Ovary (tissue), 9 donors: Measurements from ENCODE around the gene SNX25. TPM values are rescaled to one million over a fixed set of nuclear protein-coding genes. Genes with fewer than 3 reads are reported as not detected.

ENCODE experiments used
- DNase-seq, 5 donors: peaks; one replicate each; pipeline ENCODE4 v3.0.0-alpha.2; 2019 to 2020
- H3K27ac ChIP-seq, 2 donors: fragments of 200-600 bp; one replicate each; pipeline versions ENCODE4 v1.5.1 to v1.8.0; 2019 to 2022
- H3K27me3 ChIP-seq: fragments of 200-600 bp; one replicate; pipeline ENCODE4 v1.8.0; 2022
- H3K36me3 ChIP-seq: fragments of 200-600 bp; sonication (generic); one replicate; pipeline ENCODE4 v1.5.1; 2019
- H3K4me1 ChIP-seq: one replicate; pipeline ENCODE4 v1.8.1; 2013; ENCODE audit warnings: mild to moderate bottlenecking, moderate library complexity; ENCODE audit not compliant: insufficient read depth
- H3K4me3 ChIP-seq: fragments of 200-600 bp; sonication (generic); one replicate; pipeline ENCODE4 v1.5.1; 2017
- H3K9me3 ChIP-seq, 2 donors: fragments of 200-600 bp in 1 of 2; sonication (generic) in 1 of 2; one replicate each; pipeline versions ENCODE4 v1.5.1 to v1.8.1; 2013 to 2019; ENCODE audit warnings: mild to moderate bottlenecking in 1 of 2, moderate library complexity in 1 of 2
- CTCF ChIP-seq, 3 donors: fragments of 450-650 bp in 2 of 3; fragments of 200-600 bp in 1 of 3; IDR thresholded peaks; one replicate each; pipeline versions ENCODE4 v1.5.1 to v1.8.0; 2016 to 2022; ENCODE audit warnings: antibody characterized with exemption in 3 of 3, mild to moderate bottlenecking in 1 of 3
- EP300 ChIP-seq: sonication (generic); formaldehyde crosslinking; IDR thresholded peaks from one replicate; pipeline ENCODE4 v1.6.1; 2017; ENCODE audit warnings: antibody characterized with exemption
- POLR2A ChIP-seq: fragments of 450-650 bp; IDR thresholded peaks from one replicate; pipeline ENCODE4 v1.6.1; 2017; ENCODE audit warnings: antibody characterized with exemption, mild to moderate bottlenecking, moderate library complexity
- WGBS, 3 donors: extraction: QIAGEN DNeasy Blood & Tissue Kit in 1 of 3; methylation state at CpG; one replicate each; pipeline versions ENCODE4 v1.1.5 to v1.1.7; 2013 to 2017; 5-methylcytosine and 5-hydroxymethylcytosine counted together
- intact Hi-C, 4 donors: fragments of 100-400 bp; cut with DNase I; formaldehyde crosslinking; loops; one replicate each; pipeline versions ENCODE4 v1.11.0 to v1.15.1; 2022 to 2023
- polyA plus RNA-seq, 2 donors: library from polyadenylated mRNA; stranded (reverse); fragments of 200-250 nt in 1 of 2; fragments of 350-450 nt in 1 of 2; fragmentation: Illumina TruSeq in 1 of 2; extraction: RNeasy Lipid Tissue Mini Kit (QIAGEN cat#74804) in 1 of 2; gene quantifications; one replicate each; pipeline ENCODE4 v1.2.3, GENCODE V29; 2013 to 2014
- total RNA-seq, 7 donors: library from RNA; depleted of rRNA in 2 of 7; stranded (reverse); fragments of >200 nt in 2 of 7; fragmentation: NEBNext Ultra II Directional in 3 of 7; extraction: Animal tissue kit (Norgen Biotek cat#: 25700) in 3 of 7; gene quantifications; one replicate each; pipeline versions ENCODE4 v1.1.0 to v1.2.4, GENCODE V29; 2016 to 2023
- donor health status: DM: no; HTN: no; CAD: no; lungs with moderate emphysema.
- donor health status: DM: no; HTN: no; CAD: no.
- donor health status: Bipolar disorder and iron deficiency.
- donor health status: DM: yes; HTN: yes; CAD: no.
- donor health status: DM: no; HTN: no; CAD: no.
- donor health status: DM: yes; HTN: yes; CAD: no.

SNX25 gene
- total and polyA plus RNA-seq, 9 donors, result 7.9 to 28.4 (median 19.1) TPM

- H3K9me3 ChIP-seq, result no peaks in the 10 kb centered on the region
- H3K36me3 ChIP-seq, result no peaks in the 10 kb centered on the region
- DNase-seq, result no peak
- H3K4me1 ChIP-seq, result peaks cover 2% of the 10 kb centered on the region
- TF ChIP-seq EP300 (no peak), POLR2A (no peak), CTCF (IDR thresholded peaks at IDR 0.05) (no peak)
- no peak overlapping the region for H3K27ac ChIP-seq
- no peak overlapping the region for H3K4me3 ChIP-seq
- no peaks in the 10 kb centered on the region for H3K27me3 ChIP-seq
- WGBS, 3 donors, result 49 to 65% (median 58%) methylated on average over 1 of the region's 1 CpG
- intact Hi-C loops, result no loop called here
These were observed 37.1 kb downstream of the SNX25 start for GRCh38 chr4:185246453-185246852.

GRCh38 chr4:185247151-185247550, 37.8 kb downstream of the SNX25 start:
- peaks cover 2% of the 10 kb centered on the region for H3K4me1 ChIP-seq
- intact Hi-C loops, result no loop called here
- no peak overlapping the region for H3K27ac ChIP-seq
- no peaks in the 10 kb centered on the region for H3K27me3 ChIP-seq
- WGBS, 3 donors, result 11 to 16% (median 14%) methylated on average over 1 of the region's 1 CpG
- TF ChIP-seq POLR2A, result no peak
- TF ChIP-seq CTCF (IDR thresholded peaks at IDR 0.05), result no peak
- no peak for TF ChIP-seq EP300
- no peak for DNase-seq
- H3K9me3 ChIP-seq, result no peaks in the 10 kb centered on the region
- H3K36me3 ChIP-seq, result no peaks in the 10 kb centered on the region
- no peak overlapping the region for H3K4me3 ChIP-seq

DNA sequence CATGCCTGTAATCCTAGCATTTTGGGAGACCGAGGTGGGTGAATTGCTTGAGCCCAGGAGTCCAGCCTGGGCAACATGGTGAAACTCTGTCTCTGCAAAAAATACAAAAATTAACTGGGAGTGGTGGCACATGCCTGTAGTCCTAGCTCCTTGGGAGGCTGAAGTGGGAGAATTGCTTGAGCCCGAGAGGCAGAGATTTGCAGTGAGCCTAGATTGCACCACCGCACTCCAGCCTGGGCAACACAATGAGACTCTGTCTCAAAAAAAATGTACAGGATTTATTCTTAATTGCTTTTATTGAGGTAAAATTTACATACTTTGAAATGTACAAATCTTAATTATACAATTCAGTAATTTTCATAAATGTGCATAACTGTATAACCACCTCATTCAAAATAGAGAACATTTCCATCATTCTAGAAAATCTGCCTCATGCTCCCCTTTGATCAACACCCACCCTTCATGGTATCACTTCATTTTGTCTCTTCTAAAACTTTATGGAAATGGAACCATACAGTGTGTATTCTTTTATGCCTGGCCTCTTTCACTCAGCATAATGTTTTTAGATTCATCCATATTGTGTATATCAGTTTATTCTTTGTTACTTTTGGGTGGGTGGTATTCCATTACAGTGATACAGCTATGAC, 39.1 kb downstream of the SNX25 start:
- no peak for DNase-seq
- no peak for TF ChIP-seq CTCF (IDR thresholded peaks at IDR 0.05)
- no peak for TF ChIP-seq EP300
- no peak for TF ChIP-seq POLR2A
- intact Hi-C loops, result no loop called here
- H3K4me1 ChIP-seq, result peaks cover 2% of the 10 kb centered on the region
- no peak overlapping the region for H3K27ac ChIP-seq
- H3K4me3 ChIP-seq, result no peak overlapping the region
- H3K9me3 ChIP-seq, result no peaks in the 10 kb centered on the region
- no peaks in the 10 kb centered on the region for H3K36me3 ChIP-seq
- WGBS, 3 donors, result 96 to 98% (median 97%) methylated on average over 3 of the region's 3 CpGs
- H3K27me3 ChIP-seq, result no peaks in the 10 kb centered on the region

GRCh38 chr4:185249105-185249504, 39.7 kb downstream of the SNX25 start:
- no peak overlapping the region for H3K4me3 ChIP-seq
- H3K36me3 ChIP-seq, result no peaks in the 10 kb centered on the region
- H3K9me3 ChIP-seq, result no peaks in the 10 kb centered on the region
- peaks cover 2% of the 10 kb centered on the region for H3K4me1 ChIP-seq
- H3K27me3 ChIP-seq, result no peaks in the 10 kb centered on the region
- 38 to 63% (median 53%) methylated on average over 2 of the region's 2 CpGs for WGBS, 3 donors
- no peak overlapping the region for H3K27ac ChIP-seq
- DNase-seq, result no peak
- intact Hi-C loops, result no loop called here
- TF ChIP-seq POLR2A (no peak), CTCF (IDR thresholded peaks at IDR 0.05) (no peak), EP300 (no peak)
